ENCODE results near the gene UHRF2.
"Not testable (repeated sequence)": the region's sequence is repeated elsewhere in the genome, so short reads cannot be mapped to it uniquely, and the experiment has no call there.

UHRF2 gene

GRCh38 chr9:6441269-6441668 lies 28.3 kb downstream of the UHRF2 start:
- no peak overlapping the region for H3K4me3 ChIP-seq (ENCODE audit: low read length)
- peaks cover 29% of the 10 kb centered on the region for H3K36me3 ChIP-seq (ENCODE audit: insufficient read depth, low read length)
- H2AFZ ChIP-seq (ENCODE audit: low read depth, low read length) = no peak overlapping the region

GRCh38 chr9:6443661-6444060 lies 30.7 kb downstream of the UHRF2 start:
- Histone ChIP-seq H3K27me3 (ENCODE audit: insufficient read depth, low read length) (no peaks in the 10 kb centered on the region), H3K36me3 (ENCODE audit: insufficient read depth, low read length) (peaks cover 30% of the 10 kb centered on the region), H3K9me3 (ENCODE audit: low read length) (no peaks in the 10 kb centered on the region), H3K4me3 (ENCODE audit: low read length) (no peak overlapping the region), H2AFZ (ENCODE audit: low read depth, low read length) (no peak overlapping the region), H3K4me1 (ENCODE audit: insufficient read depth, low read length) (no peaks in the 10 kb centered on the region)

More at GRCh38 chr9:6441269-6441668, 28.3 kb downstream of the UHRF2 start:
- H3K9me3 ChIP-seq (ENCODE audit: low read length) = no peaks in the 10 kb centered on the region
- H3K4me1 ChIP-seq (ENCODE audit: insufficient read depth, low read length) = no peaks in the 10 kb centered on the region
- no peaks in the 10 kb centered on the region for H3K27me3 ChIP-seq (ENCODE audit: insufficient read depth, low read length)

- H3K4me1 ChIP-seq (ENCODE audit: insufficient read depth, low read length) = no peaks in the 10 kb centered on the region
- no peak overlapping the region for H3K4me3 ChIP-seq (ENCODE audit: low read length)
- no peak overlapping the region for H2AFZ ChIP-seq (ENCODE audit: low read depth, low read length)
- no peaks in the 10 kb centered on the region for H3K9me3 ChIP-seq (ENCODE audit: low read length)
- H3K36me3 ChIP-seq (ENCODE audit: insufficient read depth, low read length) = peaks cover 30% of the 10 kb centered on the region
- no peaks in the 10 kb centered on the region for H3K27me3 ChIP-seq (ENCODE audit: insufficient read depth, low read length)
These were observed 31.1 kb downstream of the UHRF2 start for GRCh38 chr9:6444128-6444527.

GRCh38 chr9:6449086-6449485 lies 36.1 kb downstream of the UHRF2 start:
- no peak overlapping the region for H2AFZ ChIP-seq (ENCODE audit: low read depth, low read length)
- peaks cover 18% of the 10 kb centered on the region for H3K36me3 ChIP-seq (ENCODE audit: insufficient read depth, low read length)

GRCh38 chr9:6449645-6450044 lies 36.6 kb downstream of the UHRF2 start:
- no peak overlapping the region for H3K4me3 ChIP-seq (ENCODE audit: low read length)
- no peaks in the 10 kb centered on the region for H3K4me1 ChIP-seq (ENCODE audit: insufficient read depth, low read length)
- H2AFZ ChIP-seq (ENCODE audit: low read depth, low read length) = no peak overlapping the region
- peaks cover 18% of the 10 kb centered on the region for H3K36me3 ChIP-seq (ENCODE audit: insufficient read depth, low read length)
- peaks cover 3% of the 10 kb centered on the region for H3K9me3 ChIP-seq (ENCODE audit: low read length)
- no peaks in the 10 kb centered on the region for H3K27me3 ChIP-seq (ENCODE audit: insufficient read depth, low read length)

More at GRCh38 chr9:6449086-6449485, 36.1 kb downstream of the UHRF2 start:
- no peak overlapping the region for H3K4me3 ChIP-seq (ENCODE audit: low read length)
- no peaks in the 10 kb centered on the region for H3K27me3 ChIP-seq (ENCODE audit: insufficient read depth, low read length)
- H3K9me3 ChIP-seq (ENCODE audit: low read length) = peaks cover 1% of the 10 kb centered on the region
- no peaks in the 10 kb centered on the region for H3K4me1 ChIP-seq (ENCODE audit: insufficient read depth, low read length)

- Histone ChIP-seq H3K4me1 (ENCODE audit: insufficient read depth, low read length) (no peaks in the 10 kb centered on the region), H3K9me3 (ENCODE audit: low read length) (peaks cover 5% of the 10 kb centered on the region), H2AFZ (ENCODE audit: low read depth, low read length) (no peak overlapping the region), H3K4me3 (ENCODE audit: low read length) (no peak overlapping the region), H3K27me3 (ENCODE audit: insufficient read depth, low read length) (no peaks in the 10 kb centered on the region), H3K36me3 (ENCODE audit: insufficient read depth, low read length) (peaks cover 14% of the 10 kb centered on the region)
These were observed 37.8 kb downstream of the UHRF2 start for GRCh38 chr9:6450641-6451375.

- not testable (repeated sequence) for H3K9me3 ChIP-seq (ENCODE audit: low read length); H3K4me1 ChIP-seq (ENCODE audit: insufficient read depth, low read length); H3K36me3 ChIP-seq (ENCODE audit: insufficient read depth, low read length); H2AFZ ChIP-seq (ENCODE audit: low read depth, low read length); H3K27me3 ChIP-seq (ENCODE audit: insufficient read depth, low read length); H3K4me3 ChIP-seq (ENCODE audit: low read length)
These were observed 42.3 kb downstream of the UHRF2 start for GRCh38 chr9:6455292-6455691.

GRCh38 chr9:6458704-6459103 lies 45.7 kb downstream of the UHRF2 start:
- H3K4me3 ChIP-seq (ENCODE audit: low read length); H2AFZ ChIP-seq (ENCODE audit: low read depth, low read length); H3K27me3 ChIP-seq (ENCODE audit: insufficient read depth, low read length); H3K9me3 ChIP-seq (ENCODE audit: low read length); H3K4me1 ChIP-seq (ENCODE audit: insufficient read depth, low read length): not testable (repeated sequence)
- peaks cover 17% of the 10 kb centered on the region for H3K36me3 ChIP-seq (ENCODE audit: insufficient read depth, low read length)

GRCh38 chr9:6459718-6460117 lies 46.7 kb downstream of the UHRF2 start:
- H3K4me1 ChIP-seq (ENCODE audit: insufficient read depth, low read length) = no peaks in the 10 kb centered on the region
- H3K36me3 ChIP-seq (ENCODE audit: insufficient read depth, low read length) = peaks cover 25% of the 10 kb centered on the region
- no peak overlapping the region for H2AFZ ChIP-seq (ENCODE audit: low read depth, low read length)
- H3K27me3 ChIP-seq (ENCODE audit: insufficient read depth, low read length) = no peaks in the 10 kb centered on the region
- H3K9me3 ChIP-seq (ENCODE audit: low read length) = peaks cover 4% of the 10 kb centered on the region
- H3K4me3 ChIP-seq (ENCODE audit: low read length) = no peak overlapping the region

GRCh38 chr9:6460189-6460768 lies 47.3 kb downstream of the UHRF2 start:
- peaks cover 26% of the 10 kb centered on the region for H3K36me3 ChIP-seq (ENCODE audit: insufficient read depth, low read length)
- H3K9me3 ChIP-seq (ENCODE audit: low read length) = peaks cover 3% of the 10 kb centered on the region
- no peaks in the 10 kb centered on the region for H3K27me3 ChIP-seq (ENCODE audit: insufficient read depth, low read length)
- no peaks in the 10 kb centered on the region for H3K4me1 ChIP-seq (ENCODE audit: insufficient read depth, low read length)
- H3K4me3 ChIP-seq (ENCODE audit: low read length) = no peak overlapping the region
- no peak overlapping the region for H2AFZ ChIP-seq (ENCODE audit: low read depth, low read length)

- no peak overlapping the region for H2AFZ ChIP-seq (ENCODE audit: low read depth, low read length)
- H3K36me3 ChIP-seq (ENCODE audit: insufficient read depth, low read length) = peaks cover 30% of the 10 kb centered on the region
- H3K9me3 ChIP-seq (ENCODE audit: low read length) = peaks cover 3% of the 10 kb centered on the region
- no peak overlapping the region for H3K4me3 ChIP-seq (ENCODE audit: low read length)
- no peaks in the 10 kb centered on the region for H3K4me1 ChIP-seq (ENCODE audit: insufficient read depth, low read length)
- no peaks in the 10 kb centered on the region for H3K27me3 ChIP-seq (ENCODE audit: insufficient read depth, low read length)
These were observed 48.6 kb downstream of the UHRF2 start for GRCh38 chr9:6461619-6462018.

- H3K4me1 ChIP-seq (ENCODE audit: insufficient read depth, low read length) = peaks cover 5% of the 10 kb centered on the region
- H3K27me3 ChIP-seq (ENCODE audit: insufficient read depth, low read length) = no peaks in the 10 kb centered on the region
- peaks cover 32% of the 10 kb centered on the region for H3K36me3 ChIP-seq (ENCODE audit: insufficient read depth, low read length)
- no peak overlapping the region for H2AFZ ChIP-seq (ENCODE audit: low read depth, low read length)
- H3K4me3 ChIP-seq (ENCODE audit: low read length) = no peak overlapping the region
- H3K9me3 ChIP-seq (ENCODE audit: low read length) = no peaks in the 10 kb centered on the region
These were observed 54.1 kb downstream of the UHRF2 start for GRCh38 chr9:6467006-6467625.

GRCh38 chr9:6471231-6471850 lies 58.3 kb downstream of the UHRF2 start:
- H3K4me3 ChIP-seq (ENCODE audit: low read length) = no peak overlapping the region
- H3K36me3 ChIP-seq (ENCODE audit: insufficient read depth, low read length) = peaks cover 15% of the 10 kb centered on the region

More at GRCh38 chr9:6471231-6471850, 58.3 kb downstream of the UHRF2 start:
- no peaks in the 10 kb centered on the region for H3K27me3 ChIP-seq (ENCODE audit: insufficient read depth, low read length)
- H3K4me1 ChIP-seq (ENCODE audit: insufficient read depth, low read length) = peaks cover 5% of the 10 kb centered on the region
- no peak overlapping the region for H2AFZ ChIP-seq (ENCODE audit: low read depth, low read length)
- no peaks in the 10 kb centered on the region for H3K9me3 ChIP-seq (ENCODE audit: low read length)

All from neuron (in vitro differentiated cells).